ENCODE measurements around the gene SIK3.

- TF ChIP-seq POLR2A (IDR thresholded peaks at IDR 0.05) (no peak), CTCF (IDR thresholded peaks at IDR 0.05) (no peak)
These were observed 272.8 kb downstream of the SIK3 start for GRCh38 chr11:116825434-116825833.
